ENCODE measurements around the gene ZAR1L.

Gene ZAR1L

DNA sequence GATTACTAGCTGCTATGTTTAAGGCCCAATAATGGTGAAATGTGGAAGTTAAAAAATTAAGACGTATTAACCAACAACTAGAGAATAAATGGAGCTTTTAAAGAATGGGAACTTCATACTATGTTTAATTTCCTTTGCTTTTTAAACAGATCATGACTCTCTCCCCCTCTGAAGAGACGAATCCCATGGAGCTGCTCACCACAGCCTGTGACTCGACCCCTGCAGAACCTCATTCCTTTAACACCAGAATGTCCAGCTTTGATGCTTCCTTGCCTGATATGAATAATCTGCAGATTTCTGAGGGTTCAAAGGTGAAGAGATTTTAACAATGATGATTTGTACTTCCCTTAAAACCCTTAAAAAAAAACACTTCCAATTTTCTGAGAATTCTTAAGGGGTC is 53.0 kb downstream of the ZAR1L start:
- ChIA-PET CTCF (no interaction called here), POLR2A (ENCODE audit: low non-redundant PET) (no interaction called here)
- TF ChIP-seq CTCF (conservative IDR thresholded peaks at IDR 0.05; ENCODE audit: low read depth), result no peak
- no peak for DNase-seq (ENCODE audit: low spot score)
- H3K27ac ChIP-seq, result no peak overlapping the region

GRCh38 chr13:32261567-32261966 is 53.6 kb downstream of the ZAR1L start:
- peak; percentile 13 for DNase-seq (ENCODE audit: low spot score)
- ChIA-PET POLR2A (ENCODE audit: low non-redundant PET) (no interaction called here), CTCF (no interaction called here)
- no peak for TF ChIP-seq CTCF (conservative IDR thresholded peaks at IDR 0.05; ENCODE audit: low read depth)
- H3K27ac ChIP-seq, result no peak overlapping the region

DNA sequence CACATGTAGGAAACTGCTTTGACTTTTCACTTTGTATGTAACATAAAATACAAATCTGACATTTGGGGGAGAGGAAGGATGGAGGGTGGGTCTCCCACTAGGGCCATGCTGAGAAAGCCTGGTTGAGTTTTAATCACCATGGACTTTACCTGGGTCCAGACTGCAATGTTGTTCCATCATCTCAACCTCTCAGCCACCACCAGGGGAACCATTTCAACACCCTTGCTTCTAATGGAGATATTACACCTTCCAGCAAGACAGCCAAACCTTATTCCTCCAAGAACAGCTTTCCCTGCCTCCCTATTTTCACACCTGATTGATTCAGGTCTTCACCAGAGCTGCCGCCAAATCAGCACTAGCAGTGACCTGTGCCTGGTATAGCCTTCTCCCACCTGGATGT is 56.0 kb downstream of the ZAR1L start:
- DNase-seq (ENCODE audit: low spot score), result no peak
- ChIA-PET POLR2A (ENCODE audit: low non-redundant PET) (no interaction called here), CTCF (no interaction called here)
- no peak for TF ChIP-seq CTCF (conservative IDR thresholded peaks at IDR 0.05; ENCODE audit: low read depth)
- no peak overlapping the region for H3K27ac ChIP-seq

DNA sequence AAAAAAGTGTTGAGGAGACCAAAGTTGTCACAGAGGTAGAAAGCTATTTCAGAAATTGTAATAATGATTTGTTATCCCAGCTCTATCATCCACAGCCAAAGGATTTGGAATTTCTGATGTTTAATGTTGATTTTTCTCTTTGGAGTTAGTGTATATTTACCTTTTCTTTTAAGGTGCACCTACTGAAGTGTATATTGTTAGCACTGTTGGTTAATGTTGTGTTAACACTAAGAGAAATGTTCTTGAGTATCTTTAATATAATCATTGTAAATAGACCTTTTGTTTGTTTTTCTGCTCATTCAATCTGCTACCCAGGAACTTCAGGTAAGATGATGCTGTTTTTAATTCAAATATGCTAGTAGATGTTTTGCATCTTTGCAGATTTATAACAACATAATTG is 57.5 kb downstream of the ZAR1L start:
- H3K27ac ChIP-seq, result no peak overlapping the region
- DNase-seq (ENCODE audit: low spot score), result no peak
- ChIA-PET POLR2A (ENCODE audit: low non-redundant PET) (no interaction called here), CTCF (no interaction called here)
- TF ChIP-seq CTCF (conservative IDR thresholded peaks at IDR 0.05; ENCODE audit: low read depth), result no peak

DNA sequence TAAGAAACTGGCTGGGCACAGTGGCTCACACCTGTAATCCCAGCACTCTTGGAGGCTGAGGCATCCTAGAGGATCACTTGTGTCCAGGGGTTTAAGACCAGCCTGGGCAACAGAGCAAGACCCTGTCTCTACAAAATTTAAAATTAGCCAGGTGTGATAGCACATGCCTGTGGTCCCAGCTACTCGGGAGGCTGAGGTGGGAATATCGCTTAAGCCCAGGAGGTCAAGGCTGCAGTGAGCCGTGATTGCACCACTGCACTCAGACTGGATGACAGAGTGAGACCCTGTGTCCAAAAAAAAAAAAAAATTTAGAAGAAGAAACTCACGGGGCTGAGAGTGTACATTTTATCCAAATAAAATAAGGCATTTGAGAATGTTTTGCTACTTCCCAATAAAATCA is 58.9 kb downstream of the ZAR1L start:
- no peak for DNase-seq (ENCODE audit: low spot score)
- ChIA-PET POLR2A (ENCODE audit: low non-redundant PET) (no interaction called here), CTCF (no interaction called here)
- no peak for TF ChIP-seq CTCF (conservative IDR thresholded peaks at IDR 0.05; ENCODE audit: low read depth)
- H3K27ac ChIP-seq, result no peak overlapping the region

DNA sequence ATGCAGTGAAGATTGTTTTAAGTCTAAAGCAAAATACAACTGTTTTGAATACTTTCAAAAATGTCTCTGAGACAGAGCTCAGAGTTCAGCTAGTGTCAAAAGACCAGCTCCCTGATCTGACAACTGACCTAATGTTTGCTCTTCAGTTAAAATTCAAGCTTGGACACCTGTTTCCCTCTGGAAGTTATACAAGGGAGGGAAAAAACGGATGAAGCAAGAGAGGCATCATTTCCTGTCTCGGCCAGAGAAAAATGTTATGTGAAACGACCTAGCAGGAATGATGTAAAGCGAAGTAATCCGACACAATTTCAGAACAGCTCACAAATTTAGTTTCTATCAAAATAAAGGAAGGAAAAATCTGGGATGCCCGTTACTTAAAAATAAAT is 59.4 kb downstream of the ZAR1L start:
- ChIA-PET POLR2A (ENCODE audit: low non-redundant PET) (no interaction called here), CTCF (interaction anchor here (0.6 kb wide), 1 partner anchor 11 kb away, joined by 4 read pairs; no protein-coding TSS in a partner anchor)
- H3K27ac ChIP-seq, result no peak overlapping the region
- TF ChIP-seq CTCF (conservative IDR thresholded peaks at IDR 0.05; ENCODE audit: low read depth), result no peak
- no peak for DNase-seq (ENCODE audit: low spot score)
